ENCODE data around the gene MICU1.

DNA sequence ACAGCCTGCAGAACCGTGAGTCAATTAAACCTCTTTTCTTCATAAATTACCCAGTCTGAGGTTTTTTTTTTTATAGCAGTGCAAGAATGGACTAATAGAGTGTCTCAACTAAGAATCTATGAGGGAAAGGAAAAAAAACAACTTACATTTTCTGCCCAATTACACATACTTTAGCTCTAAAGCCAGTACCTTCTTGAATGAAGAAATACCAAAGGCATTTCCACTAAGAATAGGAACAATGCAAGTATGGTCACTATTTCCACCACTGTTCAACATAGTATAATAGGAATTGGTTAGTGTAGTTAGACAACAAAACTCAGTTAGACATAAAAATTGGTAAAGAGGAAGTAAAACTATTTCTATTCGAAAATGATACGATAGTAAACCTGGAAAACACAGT, 37.6 kb downstream of the MICU1 start:
- no peak for TF ChIP-seq POLR2A (IDR thresholded peaks at IDR 0.05; ENCODE audit: low read depth, low read length)
- TF ChIP-seq POLR2AphosphoS5 (IDR thresholded peaks at IDR 0.05; ENCODE audit: low read depth, low read length), result no peak
